ENCODE results near the gene TBCD.

The TBCD gene

GRCh38 chr17:82876149-82876548 is 124.3 kb downstream of the TBCD start:
- H3K9me3 ChIP-seq (ENCODE audit: control insufficient read depth in 1 of 2, low read length in 2 of 2): no peaks in the 10 kb centered on the region
- no peak overlapping the region for H3K9ac ChIP-seq (ENCODE audit: low read depth in 1 of 2, low read length in 2 of 2)
- H3K27ac ChIP-seq (ENCODE audit: low read depth, low read length): no peak overlapping the region
- H3K36me3 ChIP-seq (ENCODE audit: control insufficient read depth in 1 of 2, insufficient read depth in 2 of 2, low read length in 2 of 2): peaks cover 0 to 6% of the 10 kb centered on the region in 2 donors
- no peak overlapping the region for H3K4me3 ChIP-seq (ENCODE audit: low read depth in 1 of 2, low read length in 2 of 2)
- H3K4me1 ChIP-seq (ENCODE audit: control insufficient read depth in 1 of 2, insufficient read depth in 2 of 2, low read length in 2 of 2): peaks cover 6 to 20% of the 10 kb centered on the region in 2 donors
- H3K27me3 ChIP-seq (ENCODE audit: control insufficient read depth in 1 of 2, insufficient read depth in 2 of 2, low read length in 2 of 2): no peaks in the 10 kb centered on the region

GRCh38 chr17:82876602-82877379 is 124.9 kb downstream of the TBCD start:
- H3K9me3 ChIP-seq (ENCODE audit: control insufficient read depth in 1 of 2, low read length in 2 of 2): no peaks in the 10 kb centered on the region
- H3K4me1 ChIP-seq (ENCODE audit: control insufficient read depth in 1 of 2, insufficient read depth in 2 of 2, low read length in 2 of 2): peaks cover 12 to 22% of the 10 kb centered on the region in 2 donors
- H3K27me3 ChIP-seq (ENCODE audit: control insufficient read depth in 1 of 2, insufficient read depth in 2 of 2, low read length in 2 of 2): no peaks in the 10 kb centered on the region
- H3K27ac ChIP-seq (ENCODE audit: low read depth, low read length): no peak overlapping the region
- no peak overlapping the region for H3K9ac ChIP-seq (ENCODE audit: low read depth in 1 of 2, low read length in 2 of 2)
- H3K36me3 ChIP-seq (ENCODE audit: control insufficient read depth in 1 of 2, insufficient read depth in 2 of 2, low read length in 2 of 2): peaks cover 0 to 6% of the 10 kb centered on the region in 2 donors
- no peak overlapping the region for H3K4me3 ChIP-seq (ENCODE audit: low read depth in 1 of 2, low read length in 2 of 2)

GRCh38 chr17:82878527-82878926 is 126.7 kb downstream of the TBCD start:
- H3K27ac ChIP-seq (ENCODE audit: low read depth, low read length): no peak overlapping the region
- no peak overlapping the region for H3K4me3 ChIP-seq (ENCODE audit: low read depth in 1 of 2, low read length in 2 of 2)
- H3K27me3 ChIP-seq (ENCODE audit: control insufficient read depth in 1 of 2, insufficient read depth in 2 of 2, low read length in 2 of 2): no peaks in the 10 kb centered on the region
- no peaks in the 10 kb centered on the region for H3K9me3 ChIP-seq (ENCODE audit: control insufficient read depth in 1 of 2, low read length in 2 of 2)
- no peak overlapping the region for H3K9ac ChIP-seq (ENCODE audit: low read depth in 1 of 2, low read length in 2 of 2)
- H3K36me3 ChIP-seq (ENCODE audit: control insufficient read depth in 1 of 2, insufficient read depth in 2 of 2, low read length in 2 of 2): peaks cover 0 to 4% of the 10 kb centered on the region in 2 donors
- H3K4me1 ChIP-seq (ENCODE audit: control insufficient read depth in 1 of 2, insufficient read depth in 2 of 2, low read length in 2 of 2): peaks cover 24 to 35% of the 10 kb centered on the region in 2 donors

DNA sequence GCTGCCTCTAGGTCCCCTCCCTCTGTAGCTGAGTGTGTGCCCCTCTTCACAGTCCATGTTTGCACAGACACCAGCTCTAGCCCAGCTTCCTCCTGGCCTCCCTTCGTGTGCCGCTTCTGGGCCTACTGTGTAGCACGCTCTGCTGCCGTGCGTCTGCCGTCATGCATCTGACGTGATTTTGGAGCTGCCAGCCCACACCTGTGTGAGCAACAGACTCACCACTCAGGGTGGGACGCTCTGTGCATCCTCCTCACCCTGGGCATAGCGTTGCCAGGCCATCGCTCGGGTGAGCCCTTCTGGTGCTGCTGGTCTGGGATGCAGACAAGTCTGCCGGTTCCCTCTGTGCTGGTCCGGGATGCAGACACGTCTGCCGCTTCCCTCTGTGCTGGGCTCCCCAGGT is 127.4 kb downstream of the TBCD start:
- Histone ChIP-seq H3K27me3 (ENCODE audit: control insufficient read depth in 1 of 2, insufficient read depth in 2 of 2, low read length in 2 of 2) (no peaks in the 10 kb centered on the region), H3K4me1 (ENCODE audit: control insufficient read depth in 1 of 2, insufficient read depth in 2 of 2, low read length in 2 of 2) (peaks cover 24 to 38% of the 10 kb centered on the region in 2 donors), H3K36me3 (ENCODE audit: control insufficient read depth in 1 of 2, insufficient read depth in 2 of 2, low read length in 2 of 2) (peaks cover 0 to 4% of the 10 kb centered on the region in 2 donors), H3K9me3 (ENCODE audit: control insufficient read depth in 1 of 2, low read length in 2 of 2) (no peaks in the 10 kb centered on the region), H3K4me3 (ENCODE audit: low read depth in 1 of 2, low read length in 2 of 2) (no peak overlapping the region), H3K9ac (ENCODE audit: low read depth in 1 of 2, low read length in 2 of 2) (no peak overlapping the region), H3K27ac (ENCODE audit: low read depth, low read length) (no peak overlapping the region)

- Histone ChIP-seq H3K9ac (ENCODE audit: low read depth in 1 of 2, low read length in 2 of 2) (no peak overlapping the region), H3K27ac (ENCODE audit: low read depth, low read length) (no peak overlapping the region), H3K4me3 (ENCODE audit: low read depth in 1 of 2, low read length in 2 of 2) (no peak overlapping the region), H3K36me3 (ENCODE audit: control insufficient read depth in 1 of 2, insufficient read depth in 2 of 2, low read length in 2 of 2) (peaks cover 0 to 4% of the 10 kb centered on the region in 2 donors), H3K4me1 (ENCODE audit: control insufficient read depth in 1 of 2, insufficient read depth in 2 of 2, low read length in 2 of 2) (peaks cover 33 to 39% of the 10 kb centered on the region in 2 donors), H3K27me3 (ENCODE audit: control insufficient read depth in 1 of 2, insufficient read depth in 2 of 2, low read length in 2 of 2) (no peaks in the 10 kb centered on the region), H3K9me3 (ENCODE audit: control insufficient read depth in 1 of 2, low read length in 2 of 2) (no peaks in the 10 kb centered on the region)
Observed at GRCh38 chr17:82880620-82881323, 128.9 kb downstream of the TBCD start.

GRCh38 chr17:82881324-82881823 is 129.5 kb downstream of the TBCD start:
- Histone ChIP-seq H3K9me3 (ENCODE audit: control insufficient read depth in 1 of 2, low read length in 2 of 2) (no peaks in the 10 kb centered on the region), H3K27me3 (ENCODE audit: control insufficient read depth in 1 of 2, insufficient read depth in 2 of 2, low read length in 2 of 2) (no peaks in the 10 kb centered on the region), H3K4me3 (ENCODE audit: low read depth in 1 of 2, low read length in 2 of 2) (no peak overlapping the region), H3K27ac (ENCODE audit: low read depth, low read length) (no peak overlapping the region), H3K4me1 (ENCODE audit: control insufficient read depth in 1 of 2, insufficient read depth in 2 of 2, low read length in 2 of 2) (peaks cover 39 to 44% of the 10 kb centered on the region in 2 donors), H3K36me3 (ENCODE audit: control insufficient read depth in 1 of 2, insufficient read depth in 2 of 2, low read length in 2 of 2) (peaks cover 0 to 4% of the 10 kb centered on the region in 2 donors), H3K9ac (ENCODE audit: low read depth in 1 of 2, low read length in 2 of 2) (no peak overlapping the region)

DNA sequence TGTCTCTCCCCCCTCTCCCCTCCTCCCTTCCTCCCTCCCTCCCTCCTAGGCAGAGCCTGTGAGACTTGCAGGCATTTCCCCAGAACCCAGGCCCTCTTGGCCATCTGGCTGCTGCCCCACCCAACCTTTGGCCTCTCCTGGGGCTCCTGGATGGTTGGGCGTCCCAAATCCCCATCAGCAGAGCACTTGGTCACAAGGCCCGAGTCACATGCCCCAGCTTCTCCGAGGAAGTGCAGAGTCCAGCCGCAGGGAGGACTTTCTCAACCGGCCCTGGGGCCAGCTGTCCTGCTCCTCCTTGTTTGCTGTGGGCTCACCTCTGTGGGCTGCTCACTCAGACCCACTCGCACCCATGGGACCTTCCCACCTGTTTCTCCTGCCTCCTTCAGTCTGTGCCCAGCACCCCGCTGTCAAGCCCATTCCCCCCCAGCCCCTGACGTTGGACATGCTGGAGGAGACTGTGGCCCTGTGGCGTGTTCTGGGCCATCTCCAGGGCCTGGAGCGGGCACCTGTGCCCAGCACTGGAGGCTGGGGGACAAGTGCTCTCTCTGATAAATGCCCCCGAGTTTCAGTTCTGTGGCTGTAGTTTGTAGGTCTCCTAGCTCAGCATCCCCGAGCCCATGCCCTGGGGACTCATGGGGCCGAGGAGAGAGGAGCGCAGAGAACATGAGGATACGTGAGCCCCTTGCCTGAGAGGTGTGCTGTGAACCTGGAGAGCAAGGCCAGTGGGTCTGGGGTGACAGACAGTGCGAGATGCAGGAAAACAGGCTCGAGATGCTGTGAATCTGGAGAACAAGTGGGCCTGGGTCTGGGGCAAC is 130.2 kb downstream of the TBCD start:
- Histone ChIP-seq H3K9ac (ENCODE audit: low read depth in 1 of 2, low read length in 2 of 2) (peak overlapping the region; percentile 33 to 44), H3K27ac (ENCODE audit: low read depth, low read length) (peak overlapping the region; percentile 34), H3K4me1 (ENCODE audit: control insufficient read depth in 1 of 2, insufficient read depth in 2 of 2, low read length in 2 of 2) (peaks cover 39 to 44% of the 10 kb centered on the region in 2 donors)

DNA sequence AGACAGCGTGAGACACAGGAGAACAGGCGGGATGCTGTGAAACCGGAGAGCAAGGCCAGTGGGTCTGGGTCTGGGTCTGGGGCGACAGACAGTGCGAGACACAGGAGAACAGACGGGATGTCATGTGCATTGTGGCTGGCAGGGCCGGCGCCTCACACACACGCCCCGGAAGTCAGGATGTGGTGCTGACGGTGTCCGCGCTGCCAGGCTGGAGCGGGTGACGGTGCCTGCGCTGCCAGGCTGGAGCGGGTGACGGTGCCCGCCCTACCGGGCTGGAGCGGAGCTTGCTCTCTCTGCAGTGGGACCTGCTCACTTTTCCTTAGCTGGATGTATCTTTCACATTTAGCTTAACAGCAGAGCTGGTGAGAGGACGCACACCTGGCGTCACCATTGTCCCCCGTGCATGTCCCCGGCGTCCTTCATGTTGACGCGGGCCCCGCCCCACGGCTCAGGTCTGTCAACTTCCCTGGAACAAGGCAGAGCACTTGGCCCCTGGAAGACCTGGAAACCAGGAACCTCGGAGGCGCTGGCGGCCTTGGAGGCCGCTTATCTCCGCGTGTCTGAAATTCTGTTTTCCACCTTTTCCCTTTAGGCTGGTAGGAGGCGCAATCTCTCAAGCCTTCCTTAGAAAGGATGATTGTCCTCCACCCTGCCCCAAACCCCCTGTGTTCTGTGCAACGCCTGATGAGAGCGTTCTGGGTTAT is 131.0 kb downstream of the TBCD start:
- H3K4me1 ChIP-seq (ENCODE audit: control insufficient read depth in 1 of 2, insufficient read depth in 2 of 2, low read length in 2 of 2): peaks cover 39 to 44% of the 10 kb centered on the region in 2 donors
- peak overlapping the region; percentile 4 to 44 for H3K4me3 ChIP-seq (ENCODE audit: low read depth in 1 of 2, low read length in 2 of 2)
- H3K27ac ChIP-seq (ENCODE audit: low read depth, low read length): peak overlapping the region; percentile 34
- peak overlapping the region; percentile 33 to 44 for H3K9ac ChIP-seq (ENCODE audit: low read depth in 1 of 2, low read length in 2 of 2)
- peaks cover 0 to 4% of the 10 kb centered on the region in 2 donors for H3K36me3 ChIP-seq (ENCODE audit: control insufficient read depth in 1 of 2, insufficient read depth in 2 of 2, low read length in 2 of 2)
- H3K27me3 ChIP-seq (ENCODE audit: control insufficient read depth in 1 of 2, insufficient read depth in 2 of 2, low read length in 2 of 2): no peaks in the 10 kb centered on the region
- H3K9me3 ChIP-seq (ENCODE audit: control insufficient read depth in 1 of 2, low read length in 2 of 2): no peaks in the 10 kb centered on the region

More for the DNA sequence above, 130.2 kb downstream of the TBCD start:
- H3K36me3 ChIP-seq (ENCODE audit: control insufficient read depth in 1 of 2, insufficient read depth in 2 of 2, low read length in 2 of 2): peaks cover 0 to 4% of the 10 kb centered on the region in 2 donors
- H3K27me3 ChIP-seq (ENCODE audit: control insufficient read depth in 1 of 2, insufficient read depth in 2 of 2, low read length in 2 of 2): no peaks in the 10 kb centered on the region
- H3K4me3 ChIP-seq (ENCODE audit: low read depth in 1 of 2, low read length in 2 of 2): peak overlapping the region in 1 of 2 donors; percentile 44
- no peaks in the 10 kb centered on the region for H3K9me3 ChIP-seq (ENCODE audit: control insufficient read depth in 1 of 2, low read length in 2 of 2)

- H3K27ac ChIP-seq (ENCODE audit: low read depth, low read length): no peak overlapping the region
- peak overlapping the region in 1 of 2 donors; percentile 44 for H3K9ac ChIP-seq (ENCODE audit: low read depth in 1 of 2, low read length in 2 of 2)
- no peak overlapping the region for H3K4me3 ChIP-seq (ENCODE audit: low read depth in 1 of 2, low read length in 2 of 2)
- no peaks in the 10 kb centered on the region for H3K27me3 ChIP-seq (ENCODE audit: control insufficient read depth in 1 of 2, insufficient read depth in 2 of 2, low read length in 2 of 2)
- H3K4me1 ChIP-seq (ENCODE audit: control insufficient read depth in 1 of 2, insufficient read depth in 2 of 2, low read length in 2 of 2): peaks cover 38 to 40% of the 10 kb centered on the region in 2 donors
- H3K9me3 ChIP-seq (ENCODE audit: control insufficient read depth in 1 of 2, low read length in 2 of 2): no peaks in the 10 kb centered on the region
- peaks cover 0 to 4% of the 10 kb centered on the region in 2 donors for H3K36me3 ChIP-seq (ENCODE audit: control insufficient read depth in 1 of 2, insufficient read depth in 2 of 2, low read length in 2 of 2)
Observed at GRCh38 chr17:82883419-82884031, 131.7 kb downstream of the TBCD start.

Measured in duodenal mucosa (tissue), 2 donors.